GM19467 (cell line): Measurements from ENCODE around the gene DOLPP1.
"Not testable (repeated sequence)": the region's sequence is repeated elsewhere in the genome, so short reads cannot be mapped to it uniquely, and the experiment has no call there.

ENCODE experiments used
- ATAC-seq: cut with Tn5 transposase; IDR thresholded peaks from one replicate; pipeline ENCODE4 v1.9.1; 2021; ENCODE audit warnings: mild to moderate bottlenecking, moderate library complexity; ENCODE audit not compliant: unreplicated experiment

Gene DOLPP1

DNA sequence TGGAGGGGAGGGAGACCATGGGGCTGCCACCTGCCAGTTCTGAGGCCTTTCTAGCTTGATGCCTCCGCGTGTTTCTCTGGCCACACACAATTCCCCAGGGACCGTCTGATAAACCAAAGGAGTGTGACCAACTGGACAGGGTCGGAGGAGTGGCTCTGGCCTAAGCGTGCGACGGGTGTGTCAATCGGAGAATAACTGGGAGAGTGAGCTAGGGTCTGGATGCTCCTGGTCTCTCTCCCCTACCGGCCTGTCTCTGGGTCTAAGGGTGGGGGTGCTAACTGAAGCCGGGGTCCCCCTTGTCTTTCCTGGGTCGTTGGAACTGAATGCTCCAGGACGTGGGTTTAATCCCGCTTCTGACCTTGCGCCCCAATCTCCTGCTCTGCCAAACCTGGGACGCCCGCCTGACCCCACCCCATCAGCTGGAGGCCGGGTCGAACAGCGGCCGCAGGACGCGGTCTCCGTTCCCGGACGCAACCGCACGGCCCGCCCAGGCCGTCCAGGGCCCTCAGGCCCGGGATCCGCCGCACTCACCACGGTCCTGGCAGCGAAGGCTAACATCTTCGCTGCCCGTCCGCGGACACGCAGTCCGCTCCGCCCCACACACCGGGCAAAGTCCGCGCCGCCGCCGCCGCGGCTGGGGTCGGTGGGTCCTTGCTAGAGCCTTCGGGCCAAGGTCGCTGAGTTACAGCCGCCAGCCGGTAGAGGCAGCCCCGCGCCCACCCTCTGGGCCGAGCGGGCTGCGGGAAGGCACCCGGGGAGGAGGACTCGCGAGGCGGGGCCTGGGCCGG, 29.2 kb downstream of the DOLPP1 start:
- peak; percentile 4 for ATAC-seq

DNA sequence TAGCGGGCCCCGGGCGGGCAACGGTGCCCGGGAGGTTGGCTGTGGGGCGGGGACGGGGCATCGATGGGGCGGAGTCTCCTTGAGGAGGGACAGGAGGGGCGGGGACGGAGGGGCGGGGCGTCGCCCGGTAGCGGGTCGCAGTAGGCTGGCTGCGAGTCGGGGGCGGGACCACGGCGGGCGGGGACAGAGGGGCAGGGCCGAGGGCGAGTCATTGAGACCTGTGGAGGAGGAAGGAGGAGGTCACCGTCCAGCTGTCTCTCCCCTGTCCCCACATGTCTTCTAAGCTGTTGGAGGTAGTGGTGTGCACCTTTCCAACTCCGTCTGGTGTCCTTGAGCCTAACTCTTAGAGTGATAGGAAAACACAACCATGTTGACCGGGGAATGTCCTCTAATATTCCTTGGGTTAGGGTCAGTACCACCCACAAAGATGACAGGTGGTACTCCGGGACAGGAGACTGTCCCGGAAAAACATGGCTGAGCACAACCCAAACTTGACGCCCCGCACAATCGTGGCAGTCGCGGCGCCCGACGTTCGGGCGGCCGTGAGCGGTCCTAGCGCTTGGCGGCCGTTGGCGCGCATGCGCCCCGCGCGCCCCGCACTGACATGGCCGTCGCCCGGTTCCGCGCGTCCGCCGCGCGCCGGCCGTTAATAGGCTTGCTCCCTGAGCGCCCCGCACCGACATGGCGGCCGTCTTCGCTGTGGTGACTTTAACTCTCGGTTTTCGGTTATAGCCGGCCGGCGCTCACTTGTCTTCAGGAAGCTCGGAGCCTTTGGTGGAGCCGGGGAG, 30.0 kb downstream of the DOLPP1 start, which contains the start of the genes CRAT and PTPA:
TSS of gene CRAT (minus strand) at position 54 of the 788 bp plus-strand sequence. CDS start 284 bp downstream, outside the sequence.
TSS of gene PTPA (plus strand) at position 676 of the 788 bp plus-strand sequence. CDS start 186 bp downstream, outside the sequence.
- peak; percentile 76 for ATAC-seq

DNA sequence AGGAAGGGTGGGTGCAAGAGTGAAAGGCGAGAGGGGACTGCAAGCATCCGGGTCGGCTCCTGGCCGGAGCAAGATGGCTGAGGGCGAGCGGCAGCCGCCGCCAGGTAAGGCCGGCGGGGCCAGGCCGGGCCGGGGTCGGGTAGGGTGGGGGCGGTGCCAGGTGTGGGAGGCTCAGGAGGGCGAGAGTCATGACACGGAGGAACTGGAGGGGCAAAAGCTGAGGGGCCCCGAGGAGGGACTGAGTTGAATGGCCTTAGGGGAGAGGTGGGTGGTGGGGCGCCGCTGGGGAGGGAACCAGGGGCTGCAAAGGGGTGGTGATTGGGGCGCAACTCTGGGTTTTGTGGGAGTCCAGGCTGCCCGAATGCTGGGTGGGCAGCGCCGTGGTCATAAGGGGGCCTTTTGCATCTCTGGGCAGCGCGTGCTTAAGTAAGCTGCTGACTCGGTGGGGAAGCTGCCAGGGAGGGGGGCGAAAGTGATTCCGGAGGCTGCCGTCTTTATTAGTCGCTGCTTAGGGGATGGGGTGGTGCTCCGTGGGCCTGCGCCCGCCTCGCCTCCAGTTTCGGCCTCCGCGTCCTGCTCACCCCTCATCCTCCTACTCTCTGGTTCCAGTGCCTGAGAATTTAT, 30.7 kb downstream of the DOLPP1 start:
- peak; percentile 2 for ATAC-seq

DNA sequence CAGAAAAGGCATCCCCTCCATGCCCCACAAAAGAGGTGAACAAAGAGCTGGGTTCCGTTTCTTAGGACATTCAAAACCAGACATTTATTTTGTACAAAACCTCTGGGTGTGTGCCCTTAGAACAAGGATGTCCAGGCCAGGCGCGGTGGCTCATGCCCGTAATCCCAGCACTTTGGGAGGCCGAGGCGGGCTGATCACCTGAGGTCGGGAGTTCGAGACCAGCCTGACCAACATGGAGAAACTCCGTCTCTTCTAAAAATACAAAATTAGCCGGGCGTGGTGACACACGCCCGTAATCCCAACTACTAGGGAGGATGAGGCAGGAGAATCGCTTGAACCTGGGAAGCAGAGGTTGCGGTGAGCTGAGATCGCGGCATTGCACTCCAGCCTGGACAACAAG, 31.6 kb downstream of the DOLPP1 start:
- ATAC-seq: not testable (repeated sequence)

DNA sequence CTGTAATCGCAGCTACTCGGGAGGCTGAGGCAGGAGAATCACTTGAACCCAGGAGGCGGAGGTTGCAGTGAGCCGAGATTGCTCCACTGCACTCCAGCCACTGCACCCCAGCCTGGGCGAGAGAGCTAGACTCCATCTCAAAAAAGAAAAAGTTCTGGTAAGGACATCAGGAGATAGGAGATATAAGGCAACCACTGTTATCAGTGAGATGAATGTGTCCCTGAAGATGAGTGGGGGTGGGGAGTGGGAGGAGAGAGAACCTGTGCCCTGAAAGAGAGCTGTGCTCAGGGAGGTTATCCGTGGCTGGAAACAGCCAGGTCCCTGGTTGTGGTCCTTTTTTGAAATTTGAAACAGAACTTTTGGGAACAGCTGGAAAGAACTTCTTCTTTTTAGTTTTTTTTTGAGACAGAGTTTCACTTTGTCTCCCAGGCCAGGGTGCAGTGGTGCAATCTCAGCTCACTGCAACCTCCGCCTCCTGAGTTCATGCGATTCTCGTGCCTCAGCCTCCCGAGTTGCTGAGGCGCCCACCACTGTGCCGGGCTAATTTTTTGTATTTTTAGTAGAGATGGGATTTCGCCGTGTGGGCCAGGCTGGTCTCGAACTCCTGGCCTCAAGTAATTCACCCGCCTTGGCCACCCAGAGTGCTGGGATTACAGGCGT, 32.9 kb downstream of the DOLPP1 start:
- no peak for ATAC-seq

DNA sequence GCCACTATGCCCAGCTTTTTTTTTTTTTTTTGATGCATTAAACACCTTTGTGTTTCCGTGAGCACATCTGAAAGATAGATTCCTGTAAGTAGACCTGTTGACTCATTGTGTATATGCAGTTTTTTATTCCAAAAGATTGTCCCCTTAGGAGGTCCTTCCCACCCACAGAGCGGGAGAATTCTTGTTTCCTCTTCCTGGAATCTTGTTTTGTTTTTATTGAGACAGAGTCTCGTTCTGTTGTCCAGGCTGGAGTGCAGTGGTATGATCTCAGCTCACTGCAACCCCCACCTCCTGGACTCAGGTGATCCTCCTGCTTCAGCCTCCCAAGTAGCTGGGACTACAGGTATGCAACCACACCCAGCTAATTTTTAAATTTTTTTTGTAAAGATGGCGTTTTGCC, 37.9 kb downstream of the DOLPP1 start:
- ATAC-seq: no peak

DNA sequence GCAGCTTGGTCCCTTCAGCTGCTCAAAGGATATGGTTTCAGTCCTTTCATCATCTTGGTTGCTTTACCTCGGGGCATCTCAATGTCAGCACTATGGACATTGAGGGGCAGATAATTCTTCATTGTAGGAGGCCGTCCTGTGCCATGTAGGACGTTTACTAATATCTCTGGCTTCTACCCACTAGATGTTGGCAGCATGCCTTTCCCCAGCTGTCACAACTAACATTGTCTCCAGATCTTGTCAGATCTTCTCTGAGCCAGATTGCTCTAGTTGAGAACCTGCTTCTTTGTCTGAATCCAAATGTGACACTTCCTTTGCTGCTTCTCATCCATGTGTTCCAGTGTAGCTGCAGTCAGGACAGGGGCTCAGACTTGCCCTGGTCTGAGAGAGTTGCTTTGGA, 40.6 kb downstream of the DOLPP1 start:
- no peak for ATAC-seq

DNA sequence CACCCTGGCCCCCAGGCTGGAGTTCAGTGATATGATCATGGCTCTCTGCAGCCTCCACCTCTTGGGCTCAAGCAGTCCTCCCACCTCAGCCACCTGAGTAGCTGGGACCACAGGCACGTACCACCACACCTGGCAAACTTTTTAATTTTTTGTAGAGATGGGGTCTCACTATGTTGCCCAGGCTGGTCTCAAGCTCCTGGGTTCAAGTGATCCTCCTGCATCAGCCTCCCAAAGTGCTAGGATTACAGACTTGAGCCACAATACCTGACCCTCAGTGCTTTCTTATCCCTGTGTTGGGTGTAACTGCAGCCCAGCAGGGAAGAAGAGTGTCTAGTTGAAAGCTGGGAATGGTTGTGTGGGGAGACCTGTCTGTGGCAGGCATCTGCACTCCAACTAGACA, 41.2 kb downstream of the DOLPP1 start:
- ATAC-seq: no peak

DNA sequence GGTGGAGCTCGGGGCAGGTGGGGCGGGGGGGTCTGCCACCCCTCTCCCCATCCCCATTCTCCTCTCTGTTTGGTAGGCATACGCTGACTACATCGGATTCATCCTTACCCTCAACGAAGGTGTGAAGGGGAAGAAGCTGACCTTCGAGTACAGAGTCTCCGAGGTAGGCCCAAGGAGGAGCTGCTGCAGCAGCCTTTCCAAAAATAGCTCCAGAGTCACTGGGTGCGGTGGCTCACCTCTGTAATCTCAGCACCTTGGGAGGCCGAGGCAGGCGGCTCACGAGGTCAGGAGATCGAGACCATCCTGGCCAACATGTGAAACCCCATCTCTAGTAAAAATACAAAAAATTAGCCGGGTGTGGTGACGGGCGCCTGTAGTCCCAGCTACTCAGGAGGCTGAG, 42.1 kb downstream of the DOLPP1 start:
- ATAC-seq: not testable (repeated sequence)

DNA sequence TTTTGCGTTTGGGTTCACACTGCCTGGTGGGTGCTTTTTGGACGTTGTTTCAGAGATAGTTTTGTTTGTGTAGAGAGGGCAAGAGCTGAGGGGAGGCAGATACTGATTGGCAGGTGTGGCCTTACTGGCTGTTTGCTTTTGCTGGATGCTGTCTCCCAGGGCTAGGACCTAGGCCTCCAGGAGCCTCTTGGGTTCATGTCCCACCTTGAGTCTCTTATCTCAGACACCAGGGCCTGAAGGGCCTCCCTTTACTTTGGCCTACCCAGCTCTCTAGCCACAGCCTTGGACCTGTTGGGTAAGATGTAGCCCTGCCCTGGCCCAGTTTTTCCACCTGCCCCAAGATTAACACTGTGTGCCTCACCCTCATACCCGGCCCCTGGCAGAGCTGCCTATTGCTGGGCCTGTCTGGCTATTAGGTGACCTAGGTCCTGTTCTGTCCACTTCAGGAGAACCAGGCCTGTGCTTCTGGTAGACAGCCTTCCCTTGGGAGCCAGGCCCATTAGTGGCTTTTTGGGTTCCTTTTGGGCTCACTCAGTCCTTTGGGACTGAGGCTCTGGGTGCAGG, 43.7 kb downstream of the DOLPP1 start:
- ATAC-seq: no peak

DNA sequence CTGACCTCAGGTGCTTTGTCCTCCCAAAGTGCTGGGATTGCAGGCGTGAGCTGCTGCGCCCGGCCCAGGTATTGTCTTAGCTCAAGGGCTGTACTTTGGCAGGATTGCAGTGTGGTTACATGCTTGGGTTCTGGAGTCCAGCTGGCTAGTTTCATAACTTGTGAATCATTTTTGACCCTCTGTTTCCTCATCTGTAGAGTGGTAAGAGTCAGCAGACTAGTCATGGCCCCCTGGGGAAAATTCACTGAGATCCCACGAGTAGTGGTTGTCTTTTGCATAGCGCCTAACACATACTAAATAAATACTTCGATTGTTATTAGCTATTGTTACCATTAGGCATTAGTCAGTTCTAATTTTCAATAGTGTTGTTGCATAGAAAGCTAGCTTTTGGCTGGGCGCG, 44.6 kb downstream of the DOLPP1 start:
- ATAC-seq: no peak

DNA sequence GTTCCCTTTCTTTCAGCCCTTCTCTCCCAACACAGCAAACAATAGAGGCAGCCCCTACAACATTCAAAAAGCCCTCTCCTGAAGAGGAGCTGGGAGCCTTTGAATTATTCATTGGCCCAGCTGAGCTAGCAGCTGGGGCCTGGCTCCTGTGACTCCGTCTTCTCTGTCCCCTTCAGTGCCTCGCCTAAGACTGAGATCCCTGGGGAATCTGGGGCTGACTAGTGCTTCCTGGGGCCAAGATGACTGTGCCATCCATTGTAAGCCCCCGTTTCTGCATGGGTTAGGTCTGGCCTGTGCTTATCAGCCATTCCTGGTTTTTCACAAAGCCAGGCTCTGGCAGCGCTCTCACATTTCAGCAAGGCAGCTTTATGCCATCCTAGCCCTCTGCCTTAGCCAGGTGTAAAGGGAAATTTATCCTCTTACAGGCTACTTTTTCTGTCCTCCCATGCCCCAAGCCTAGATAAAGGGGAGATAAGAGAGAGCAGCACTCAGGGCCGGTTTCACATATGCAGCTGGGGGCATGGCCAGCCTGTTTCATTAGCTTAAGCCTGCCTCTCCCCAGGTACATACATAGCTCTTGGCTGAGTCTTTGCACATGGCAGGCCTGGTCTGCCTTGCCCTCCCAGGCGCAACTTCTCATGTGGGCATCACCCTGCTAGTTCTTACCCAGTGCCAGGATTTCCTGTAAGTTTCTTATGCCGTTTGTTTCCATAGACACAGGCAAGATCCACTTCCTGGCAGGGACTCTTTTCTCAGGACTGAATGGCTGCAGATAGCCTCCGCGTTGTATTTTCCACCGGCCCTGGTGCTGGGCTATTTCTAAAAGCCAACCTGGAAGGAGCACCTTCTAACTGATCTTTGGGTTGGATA, 46.1 kb downstream of the DOLPP1 start:
- no peak for ATAC-seq

DNA sequence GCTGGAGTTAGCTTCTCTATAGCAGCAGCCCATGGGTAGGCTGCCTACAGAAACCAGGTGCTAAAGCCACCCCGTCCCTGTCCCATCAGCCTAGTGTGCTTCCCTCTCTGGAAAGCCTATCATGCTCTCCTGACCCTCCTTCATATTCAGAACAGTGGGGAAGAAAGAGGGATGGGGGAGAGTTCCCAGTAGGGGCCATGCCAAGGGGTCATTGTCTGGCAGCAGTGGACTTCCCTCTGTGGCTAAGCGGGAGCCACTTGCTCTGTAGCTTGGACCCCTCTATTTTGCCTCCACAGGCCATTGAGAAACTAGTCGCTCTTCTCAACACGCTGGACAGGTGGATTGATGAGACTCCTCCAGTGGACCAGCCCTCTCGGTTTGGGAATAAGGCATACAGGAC, 47.8 kb downstream of the DOLPP1 start:
- ATAC-seq: no peak

DNA sequence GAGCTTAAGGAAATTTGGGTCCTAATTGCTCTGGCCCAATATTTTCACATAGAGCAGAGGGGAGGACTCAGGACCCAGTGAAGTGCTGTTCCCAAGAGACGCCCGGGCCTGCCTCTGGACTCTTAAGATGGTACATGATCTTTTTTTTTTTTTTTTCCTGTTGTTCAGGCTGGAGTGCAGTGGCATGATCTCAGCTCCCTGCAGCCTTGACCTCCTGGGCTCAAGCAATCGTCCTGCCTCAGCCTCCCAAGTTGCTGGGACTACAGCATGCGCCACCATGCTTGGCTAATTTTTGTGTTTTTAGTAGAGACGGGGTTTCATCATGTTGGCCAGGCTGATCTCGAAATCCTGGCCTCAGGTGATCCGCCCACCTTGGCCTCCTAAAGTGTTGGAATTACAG, 49.4 kb downstream of the DOLPP1 start:
- not testable (repeated sequence) for ATAC-seq

DNA sequence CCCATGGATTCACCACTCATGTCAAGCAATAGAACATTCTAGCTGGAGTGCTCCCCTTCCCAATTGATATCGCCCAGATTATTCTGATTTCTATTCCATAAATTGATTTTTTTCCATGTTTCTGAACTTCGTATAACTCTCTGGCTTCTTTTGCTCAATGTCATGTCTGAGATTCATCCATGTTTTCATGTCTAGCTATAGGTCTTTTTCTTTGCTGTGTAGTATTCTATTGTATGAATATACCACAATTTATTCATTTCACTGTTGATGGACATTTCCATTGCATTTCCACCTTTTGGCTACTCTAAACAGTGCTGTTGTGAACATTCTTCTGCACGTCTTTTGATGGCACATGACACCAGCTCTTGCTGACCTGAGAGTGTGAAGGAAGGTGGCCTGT, 49.9 kb downstream of the DOLPP1 start:
- no peak for ATAC-seq

DNA sequence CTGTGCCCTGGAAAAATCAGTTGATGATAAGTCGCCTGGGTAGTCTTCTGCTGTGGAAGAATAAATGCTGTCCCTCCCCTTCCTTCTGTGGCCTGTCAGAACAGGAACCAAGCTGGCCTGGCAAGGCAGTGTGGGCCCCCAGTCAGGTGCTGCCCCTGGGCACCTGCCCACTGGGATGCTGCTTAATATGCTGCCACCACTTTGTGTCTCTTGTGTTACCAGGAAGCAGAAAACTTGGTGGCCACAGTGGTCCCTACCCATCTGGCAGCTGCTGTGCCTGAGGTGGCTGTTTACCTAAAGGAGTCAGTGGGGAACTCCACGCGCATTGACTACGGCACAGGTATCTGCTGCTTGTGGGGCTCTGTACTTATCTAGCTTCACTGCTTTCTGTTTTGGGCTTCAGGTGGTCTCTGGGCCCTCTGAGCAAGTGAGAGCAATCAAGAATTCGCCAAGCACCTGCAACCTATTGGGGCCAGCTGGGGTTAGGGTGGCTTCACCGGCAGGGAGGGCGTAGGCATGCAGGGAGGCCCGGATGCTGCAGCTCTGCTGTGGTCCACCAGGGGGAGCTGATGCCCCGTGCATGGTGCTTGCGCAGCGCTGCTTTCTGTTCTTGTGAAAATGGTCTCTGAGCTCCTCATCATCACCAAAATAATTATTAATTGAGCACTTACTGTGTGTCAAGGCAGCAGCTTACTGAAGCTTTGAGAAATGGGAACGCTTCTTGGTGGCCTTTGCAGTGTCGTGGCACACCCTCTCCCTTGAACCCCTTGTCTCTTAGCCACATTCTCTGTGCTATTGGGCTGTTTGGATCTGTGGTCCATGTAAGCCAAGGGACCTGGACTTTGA, 50.6 kb downstream of the DOLPP1 start:
- peak; percentile 63 for ATAC-seq

DNA sequence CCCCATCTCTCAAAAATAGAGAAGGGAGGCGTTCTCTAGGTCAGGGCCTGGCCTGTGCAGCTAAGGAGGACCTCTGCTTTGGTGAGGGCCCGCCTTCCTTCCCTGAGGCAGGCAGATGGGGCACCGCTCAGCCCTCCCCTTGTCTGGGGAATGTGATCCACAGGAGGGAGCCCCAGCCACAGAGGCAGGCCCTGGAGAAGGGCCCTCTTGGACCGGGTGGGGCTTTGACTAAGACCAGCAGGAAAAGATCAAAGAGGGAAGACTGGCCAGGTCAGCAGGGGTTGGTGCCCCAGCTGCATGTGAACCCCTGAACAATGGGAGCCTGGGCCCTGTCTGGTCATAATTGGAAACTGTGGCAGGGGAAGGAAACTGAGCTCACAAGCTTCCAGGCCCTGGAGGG, 52.2 kb downstream of the DOLPP1 start:
- no peak for ATAC-seq

DNA sequence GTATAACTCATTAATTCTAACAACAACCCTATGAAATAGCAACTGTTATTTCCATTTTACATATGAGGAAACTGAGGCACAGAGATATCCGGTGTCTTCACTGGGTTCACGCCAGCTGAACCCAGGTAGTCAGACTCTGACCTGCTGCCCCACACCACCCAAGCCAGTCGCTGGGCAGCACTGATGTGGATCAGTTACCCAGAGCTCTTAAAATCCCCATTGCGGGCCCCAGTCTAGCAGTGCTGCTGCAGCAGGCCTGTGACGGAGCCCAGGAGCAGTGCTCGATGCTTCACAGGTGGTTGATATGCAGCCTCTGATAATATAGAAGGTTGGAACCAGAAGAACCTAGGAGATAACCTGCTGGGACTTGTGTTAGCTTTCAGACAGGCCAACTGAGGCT, 54.6 kb downstream of the DOLPP1 start:
- no peak for ATAC-seq
